HuH-7 (cell line): Measurements from ENCODE around the gene TNFAIP2.

Experiments
- DNase-seq: peaks from one replicate; pipeline ENCODE4 v3.0.0; 2011; ENCODE audit warnings: low spot score

TNFAIP2 gene

GRCh38 chr14:103122947-103123633 lies at the start of gene TNFAIP2:
Gene TNFAIP2 (plus strand): TSS chr14:103123461. CDS start chr14:103126458, 2,997 bp downstream.
- no peak for DNase-seq

- DNase-seq, result no peak
Observed at GRCh38 chr14:103073876-103074728, 49.2 kb upstream of the TNFAIP2 start.

- DNase-seq, result peak; percentile 75
Observed at GRCh38 chr14:103074729-103075367, 48.4 kb upstream of the TNFAIP2 start.

GRCh38 chr14:103078420-103078749 lies 44.9 kb upstream of the TNFAIP2 start:
- DNase-seq, result peak; percentile 93

GRCh38 chr14:103078860-103079587 lies 44.2 kb upstream of the TNFAIP2 start:
- no peak for DNase-seq

- DNase-seq, result no peak
Observed at GRCh38 chr14:103081951-103082350, 41.3 kb upstream of the TNFAIP2 start.

- no peak for DNase-seq
Observed at GRCh38 chr14:103084021-103084919, 39.0 kb upstream of the TNFAIP2 start, which contains the start of gene LBHD2. Gene LBHD2 (plus strand): TSS chr14:103084210. CDS start chr14:103086013, 1,803 bp downstream.

- DNase-seq, result no peak
Observed at GRCh38 chr14:103085106-103086091, 37.9 kb upstream of the TNFAIP2 start.

GRCh38 chr14:103086771-103087342 lies 36.4 kb upstream of the TNFAIP2 start:
- no peak for DNase-seq

GRCh38 chr14:103087343-103087835 lies 35.9 kb upstream of the TNFAIP2 start:
- DNase-seq, result no peak

GRCh38 chr14:103088921-103089320 lies 34.3 kb upstream of the TNFAIP2 start:
- DNase-seq, result no peak

- no peak for DNase-seq
Observed at GRCh38 chr14:103089386-103090335, 33.6 kb upstream of the TNFAIP2 start.

- DNase-seq, result no peak
Observed at GRCh38 chr14:103090481-103091020, 32.7 kb upstream of the TNFAIP2 start.

GRCh38 chr14:103091041-103091882 lies 32.0 kb upstream of the TNFAIP2 start:
- peak; percentile 87 for DNase-seq

- no peak for DNase-seq
Observed at GRCh38 chr14:103091883-103092222, 31.4 kb upstream of the TNFAIP2 start.

GRCh38 chr14:103093856-103094405 lies 29.3 kb upstream of the TNFAIP2 start:
- DNase-seq, result no peak
